Posterior cingulate gyrus (tissue), 11 donors: Measurements from ENCODE around the gene CAMTA1.
"Not testable (repeated sequence)": the region's sequence is repeated elsewhere in the genome, so short reads cannot be mapped to it uniquely, and the experiment has no call there.

Source experiments
- DNase-seq, 10 donors: peaks; one replicate each; pipeline versions ENCODE4 v3.0.0 to v3.0.0-alpha.2; 2020 to 2021; ENCODE audit warnings: mixed read lengths in 3 of 10
- intact Hi-C: fragments of 100-400 bp; cut with DNase I; formaldehyde crosslinking; loops from one replicate; pipeline ENCODE4 v1.15.1; 2023

CAMTA1 gene

GRCh38 chr1:7329868-7330615 lies 544.8 kb downstream of the CAMTA1 start:
- intact Hi-C loops: no loop called here
- DNase-seq: no peak

- intact Hi-C loops, DNase-seq: not testable (repeated sequence)
Observed at GRCh38 chr1:7330726-7331125, 545.5 kb downstream of the CAMTA1 start.

- DNase-seq: no peak
- intact Hi-C loops: no loop called here
Observed at GRCh38 chr1:7331926-7332535, 546.8 kb downstream of the CAMTA1 start.

GRCh38 chr1:7333094-7333493 lies 547.8 kb downstream of the CAMTA1 start:
- intact Hi-C loops: no loop called here
- DNase-seq: no peak

- no peak for DNase-seq
- intact Hi-C loops: no loop called here
Observed at GRCh38 chr1:7333620-7334019, 548.4 kb downstream of the CAMTA1 start.

- intact Hi-C loops: no loop called here
- peak in 2 of 10 donors; percentile 21 to 28 for DNase-seq
Observed at GRCh38 chr1:7334475-7335035, 549.3 kb downstream of the CAMTA1 start.

DNA sequence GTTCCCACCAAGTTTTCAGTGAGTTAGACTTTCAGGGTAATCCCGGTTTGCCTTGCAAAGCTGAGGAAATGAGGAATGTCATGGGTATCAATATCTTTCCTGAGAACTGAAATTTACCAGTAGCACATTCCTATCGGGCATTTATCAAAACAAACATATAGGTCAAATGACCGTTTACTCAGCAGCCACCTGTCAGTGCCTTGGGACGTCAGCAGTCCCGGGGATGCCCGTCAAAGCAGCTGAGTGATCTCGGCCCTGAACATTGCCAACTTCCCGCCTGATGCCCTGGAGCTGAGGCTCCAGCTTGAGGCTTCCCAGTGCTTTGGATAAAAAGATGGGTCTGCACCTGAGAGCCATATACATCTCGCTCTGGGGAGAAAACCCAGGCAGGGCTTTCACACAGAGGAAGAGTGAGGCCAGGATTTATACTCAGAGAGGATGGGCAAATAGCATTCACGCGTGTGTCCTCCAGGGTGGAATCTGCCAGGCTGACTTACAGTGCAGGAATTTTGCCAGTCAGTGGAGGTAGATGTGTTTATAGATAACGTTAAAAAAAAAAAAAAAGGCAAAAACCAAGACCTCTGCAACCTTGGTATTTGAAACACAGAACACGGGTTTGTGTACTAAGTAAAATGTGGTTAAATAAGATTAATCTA lies 550.1 kb downstream of the CAMTA1 start:
- intact Hi-C loops: no loop called here
- no peak for DNase-seq

DNA sequence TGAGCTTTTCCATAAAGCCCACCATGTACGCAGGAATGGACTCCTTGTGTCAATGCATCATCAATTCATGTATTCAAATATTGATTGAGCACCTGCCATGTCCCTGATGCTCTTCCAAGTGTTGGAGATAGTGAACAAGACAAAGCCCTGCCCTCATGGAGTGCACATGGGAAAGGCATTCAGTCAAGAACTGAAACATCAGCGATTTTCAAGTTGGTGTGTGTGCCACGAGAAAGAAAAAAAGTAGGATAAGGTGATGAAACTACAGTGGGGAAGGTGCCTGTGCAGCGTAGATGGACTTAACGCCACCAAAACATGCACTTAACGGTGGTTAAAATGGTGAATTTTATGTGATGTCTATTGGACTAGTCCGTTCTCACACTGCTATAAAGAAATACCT lies 553.2 kb downstream of the CAMTA1 start:
- no peak for DNase-seq
- intact Hi-C loops: no loop called here

- intact Hi-C loops: no loop called here
- DNase-seq: peak in 1 of 10 donors; percentile 3
Observed at GRCh38 chr1:7339014-7339413, 553.8 kb downstream of the CAMTA1 start.

GRCh38 chr1:7339953-7340352 lies 554.7 kb downstream of the CAMTA1 start:
- intact Hi-C loops: no loop called here
- no peak for DNase-seq

GRCh38 chr1:7341145-7341905 lies 556.1 kb downstream of the CAMTA1 start:
- intact Hi-C loops: no loop called here
- peak in 7 of 10 donors; percentile 26 to 83 (median 41) for DNase-seq

DNA sequence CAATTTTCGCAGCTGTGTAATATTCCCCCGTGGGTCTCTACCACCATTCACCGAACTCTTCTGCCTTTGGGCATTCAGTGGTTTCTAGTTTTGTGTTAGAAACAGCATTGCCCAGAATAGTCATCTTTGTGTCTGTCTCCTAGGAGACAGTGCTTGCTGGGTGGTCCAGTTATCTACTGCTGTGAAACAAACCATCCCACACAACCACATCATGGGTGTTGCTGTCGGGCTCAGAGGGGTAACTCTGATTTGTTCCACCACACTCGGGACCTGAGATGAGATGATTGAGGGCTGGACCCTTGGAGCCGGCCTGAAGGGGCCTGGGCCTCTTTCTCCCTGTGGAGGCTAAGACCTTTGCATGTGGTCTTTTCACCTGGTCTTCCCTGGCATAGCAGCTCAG lies 558.6 kb downstream of the CAMTA1 start:
- peak in 1 of 10 donors; percentile 11 for DNase-seq
- intact Hi-C loops: no loop called here

- intact Hi-C loops: no loop called here
- no peak for DNase-seq
Observed at GRCh38 chr1:7344299-7344698, 559.0 kb downstream of the CAMTA1 start.

DNA sequence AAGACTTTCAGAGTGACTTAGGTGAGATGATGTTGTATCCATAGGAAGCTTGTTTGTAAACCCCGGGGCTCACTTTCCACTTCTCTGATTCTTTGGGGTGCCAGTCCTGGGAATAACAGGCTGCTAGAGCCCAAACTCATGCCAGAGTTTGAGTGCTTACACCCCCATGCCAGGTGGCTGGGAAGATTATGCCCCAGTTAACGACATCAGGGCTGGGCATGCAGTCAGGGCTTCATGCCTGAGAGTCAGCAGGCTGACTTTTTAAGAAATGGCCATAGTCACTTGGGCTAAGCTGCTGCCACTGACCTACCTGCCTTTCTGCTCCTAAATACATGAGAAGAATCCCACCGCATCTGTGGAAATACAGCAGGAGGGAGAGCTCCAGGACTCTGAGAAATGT lies 560.3 kb downstream of the CAMTA1 start:
- peak in 1 of 10 donors; percentile 43 for DNase-seq
- intact Hi-C loops: no loop called here

DNA sequence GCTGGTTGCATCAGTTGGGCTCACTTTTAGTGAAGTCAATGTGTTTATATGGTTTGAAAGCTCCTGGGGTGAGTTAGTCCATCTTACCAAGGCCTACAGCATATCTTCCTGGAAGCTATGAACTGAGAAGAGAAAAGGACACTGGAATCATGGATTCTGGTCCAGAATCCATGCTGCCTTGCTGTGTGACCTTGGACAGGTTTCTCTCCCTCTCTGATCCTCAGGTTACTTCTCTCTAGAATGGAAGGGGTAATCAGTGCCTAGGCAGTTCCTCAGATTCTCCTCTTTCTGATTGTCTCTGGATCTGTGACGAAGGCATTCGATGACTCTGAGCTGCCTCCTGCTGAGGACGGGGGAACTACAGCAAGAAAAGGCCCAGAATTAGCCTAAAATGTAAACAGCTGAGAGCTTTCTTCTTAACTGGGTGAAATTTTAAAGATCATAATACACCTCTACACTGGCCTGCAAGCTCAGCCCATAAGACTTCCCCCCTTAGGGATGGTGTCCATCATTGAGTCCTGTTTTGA lies 560.9 kb downstream of the CAMTA1 start:
- intact Hi-C loops: no loop called here
- peak in 1 of 10 donors; percentile 5 for DNase-seq

GRCh38 chr1:7346600-7347570 lies 561.6 kb downstream of the CAMTA1 start:
- peak in 3 of 10 donors; percentile 40 to 81 (median 59) for DNase-seq
- intact Hi-C loops: no loop called here

- intact Hi-C loops: no loop called here
- peak in 3 of 10 donors; percentile 37 to 67 (median 55) for DNase-seq
Observed at GRCh38 chr1:7348073-7348472, 562.8 kb downstream of the CAMTA1 start.

DNA sequence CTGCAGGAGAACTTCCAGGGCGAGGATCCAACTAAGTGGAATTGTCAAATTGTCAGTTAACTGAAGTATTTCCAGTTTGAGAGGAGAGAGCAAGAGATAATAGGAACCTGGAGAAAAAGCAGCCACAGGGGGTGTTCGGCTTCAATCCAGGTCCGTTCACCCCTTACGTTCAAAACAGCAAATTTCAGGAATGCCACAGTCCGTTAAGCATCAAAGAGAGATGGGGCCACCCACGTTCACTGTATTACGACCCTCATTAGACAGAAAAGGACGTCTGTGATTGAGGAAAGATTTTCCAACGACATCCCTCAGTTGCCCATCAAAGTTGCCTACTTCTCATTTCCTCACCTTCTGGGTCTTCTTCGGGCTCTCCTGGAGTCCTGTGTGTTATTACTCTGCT lies 563.3 kb downstream of the CAMTA1 start:
- DNase-seq: peak in 1 of 10 donors; percentile 15
- intact Hi-C loops: no loop called here

GRCh38 chr1:7350804-7351203 lies 565.5 kb downstream of the CAMTA1 start:
- peak in 1 of 10 donors; percentile 57 for DNase-seq
- intact Hi-C loops: no loop called here
